Measurements from ENCODE around the gene LYPD6B. TPM values are rescaled to one million over a fixed set of nuclear protein-coding genes. Genes with fewer than 3 reads are reported as not detected.

The LYPD6B gene
- total RNA-seq, 4 donors from 2014 or later, result 0.49 to 0.54 TPM; not detected in 2

DNA sequence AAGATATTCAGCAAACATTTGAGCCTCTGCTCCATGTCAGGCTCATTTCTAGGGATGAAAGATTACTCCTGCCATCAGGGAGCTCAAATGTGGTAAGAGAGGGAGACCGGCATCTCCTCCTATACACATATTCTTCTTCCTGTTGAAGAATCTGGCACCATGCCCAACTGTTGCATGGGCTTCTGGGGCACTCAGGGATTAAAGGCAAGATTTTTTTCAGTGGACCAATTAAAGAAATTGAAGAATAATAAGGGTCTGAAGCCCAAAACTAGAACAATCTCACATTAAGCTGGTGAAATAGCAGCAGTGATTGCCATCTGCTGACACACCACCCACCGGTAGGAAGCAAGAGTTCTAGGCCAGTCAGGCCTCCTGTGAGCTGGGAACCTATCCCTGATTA lies 146.5 kb downstream of the LYPD6B start:
- Histone ChIP-seq H3K36me3 (no peaks in the 10 kb centered on the region), H3K27me3 (no peaks in the 10 kb centered on the region), H3K9me3 (no peaks in the 10 kb centered on the region), H3K4me1 (no peaks in the 10 kb centered on the region), H3K4me3 (no peak overlapping the region), H3K27ac (no peak overlapping the region)
- no peak for ATAC-seq
- 58% methylated on average over 2 of the region's 2 CpGs; no CpG with 5 or more reads in 1 of the 2 donors for WGBS, 2 donors (ENCODE audit: low coverage in 1 of 2)
- no peak for TF ChIP-seq POLR2AphosphoS5 (IDR thresholded peaks at IDR 0.05)
- TF ChIP-seq POLR2A (IDR thresholded peaks at IDR 0.05), result no peak
- no peak for TF ChIP-seq EP300 (IDR thresholded peaks at IDR 0.05)

DNA sequence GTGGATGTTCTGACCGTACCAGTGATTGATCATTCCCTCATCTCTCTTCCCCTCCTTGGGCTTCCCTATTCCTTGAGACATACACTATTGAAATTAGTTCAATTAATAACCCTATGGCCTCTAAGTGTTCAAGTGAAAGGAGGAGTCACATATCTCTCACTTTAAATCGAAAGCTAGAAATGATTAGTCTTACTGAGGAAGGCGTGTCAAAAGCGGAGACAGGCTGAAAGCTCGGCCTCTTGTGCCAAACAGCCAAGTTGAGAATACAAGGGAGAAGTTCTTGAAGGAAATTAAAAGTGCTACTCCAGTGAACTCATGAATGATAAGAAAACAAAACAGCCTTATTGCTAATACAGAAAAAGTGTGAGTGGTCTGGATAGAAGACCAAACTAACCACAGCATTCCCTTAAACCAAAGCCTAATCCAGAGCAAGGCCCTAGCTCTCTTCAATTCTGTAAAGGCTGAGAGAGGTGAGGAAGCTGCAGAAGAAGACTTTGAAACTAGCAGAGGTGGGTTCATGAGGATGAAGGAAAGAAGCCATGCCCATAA lies 147.5 kb downstream of the LYPD6B start:
- no peak for ATAC-seq
- TF ChIP-seq POLR2AphosphoS5 (IDR thresholded peaks at IDR 0.05) (no peak), POLR2A (IDR thresholded peaks at IDR 0.05) (no peak), EP300 (IDR thresholded peaks at IDR 0.05) (no peak)
- TF ChIP-seq, protein P1, sequence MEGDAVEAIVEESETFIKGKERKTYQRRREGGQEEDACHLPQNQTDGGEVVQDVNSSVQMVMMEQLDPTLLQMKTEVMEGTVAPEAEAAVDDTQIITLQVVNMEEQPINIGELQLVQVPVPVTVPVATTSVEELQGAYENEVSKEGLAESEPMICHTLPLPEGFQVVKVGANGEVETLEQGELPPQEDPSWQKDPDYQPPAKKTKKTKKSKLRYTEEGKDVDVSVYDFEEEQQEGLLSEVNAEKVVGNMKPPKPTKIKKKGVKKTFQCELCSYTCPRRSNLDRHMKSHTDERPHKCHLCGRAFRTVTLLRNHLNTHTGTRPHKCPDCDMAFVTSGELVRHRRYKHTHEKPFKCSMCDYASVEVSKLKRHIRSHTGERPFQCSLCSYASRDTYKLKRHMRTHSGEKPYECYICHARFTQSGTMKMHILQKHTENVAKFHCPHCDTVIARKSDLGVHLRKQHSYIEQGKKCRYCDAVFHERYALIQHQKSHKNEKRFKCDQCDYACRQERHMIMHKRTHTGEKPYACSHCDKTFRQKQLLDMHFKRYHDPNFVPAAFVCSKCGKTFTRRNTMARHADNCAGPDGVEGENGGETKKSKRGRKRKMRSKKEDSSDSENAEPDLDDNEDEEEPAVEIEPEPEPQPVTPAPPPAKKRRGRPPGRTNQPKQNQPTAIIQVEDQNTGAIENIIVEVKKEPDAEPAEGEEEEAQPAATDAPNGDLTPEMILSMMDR (IDR thresholded peaks at IDR 0.05), result no peak
- Histone ChIP-seq H3K4me3 (no peak overlapping the region), H3K36me3 (no peaks in the 10 kb centered on the region), H3K4me1 (no peaks in the 10 kb centered on the region), H3K9me3 (no peaks in the 10 kb centered on the region), H3K27ac (no peak overlapping the region), H3K27me3 (no peaks in the 10 kb centered on the region)
- WGBS, 2 donors (ENCODE audit: low coverage in 1 of 2), result 93 to 100% methylated on average over 2 to 3 of the region's 5 CpGs

DNA sequence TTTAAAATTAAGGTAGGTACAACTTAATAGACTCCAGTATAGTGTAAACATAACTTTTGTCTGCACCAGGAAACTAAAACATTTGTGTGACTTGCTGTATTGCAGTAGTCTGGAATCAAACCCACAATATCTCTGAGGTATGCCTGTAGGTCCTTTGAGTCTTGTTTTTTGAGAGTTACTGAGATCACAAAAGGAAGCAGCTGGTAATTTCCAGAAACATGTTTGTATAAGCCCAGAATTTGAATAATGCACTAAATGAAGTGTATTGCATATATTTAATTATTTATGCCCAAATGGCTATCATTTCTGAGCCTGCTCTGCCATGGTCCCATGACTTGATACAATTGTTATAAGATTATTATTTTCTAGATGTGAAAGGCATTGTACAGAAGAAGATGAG lies 148.6 kb downstream of the LYPD6B start:
- no peak for TF ChIP-seq POLR2AphosphoS5 (IDR thresholded peaks at IDR 0.05)
- TF ChIP-seq POLR2A (IDR thresholded peaks at IDR 0.05), result no peak
- TF ChIP-seq, protein P1 (IDR thresholded peaks at IDR 0.05), result no peak
- no peak for TF ChIP-seq EP300 (IDR thresholded peaks at IDR 0.05)
- Histone ChIP-seq H3K27me3 (no peaks in the 10 kb centered on the region), H3K27ac (no peak overlapping the region), H3K4me3 (no peak overlapping the region), H3K4me1 (no peaks in the 10 kb centered on the region), H3K9me3 (no peaks in the 10 kb centered on the region), H3K36me3 (no peaks in the 10 kb centered on the region)
- no peak for ATAC-seq

DNA sequence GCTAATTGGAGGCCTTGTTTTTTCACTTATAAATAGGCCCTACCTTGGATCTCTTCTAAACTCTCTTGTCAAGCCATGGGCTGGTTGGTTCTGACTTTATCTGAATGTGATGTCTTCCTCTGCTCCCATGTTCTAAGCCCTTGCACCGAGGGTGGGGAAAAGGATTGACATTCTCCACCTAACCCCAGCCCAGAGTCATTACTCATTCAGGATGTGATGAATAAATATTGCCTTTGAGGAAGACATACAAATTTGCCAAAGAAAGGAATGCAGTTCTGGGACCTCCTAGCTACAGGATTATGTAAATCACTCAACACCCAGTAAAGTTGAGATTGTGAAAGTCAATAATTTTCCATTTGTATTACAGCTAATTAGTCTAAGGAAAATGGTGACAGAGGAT lies 149.8 kb downstream of the LYPD6B start:
- TF ChIP-seq POLR2AphosphoS5 (IDR thresholded peaks at IDR 0.05), result no peak
- TF ChIP-seq, protein P1 (IDR thresholded peaks at IDR 0.05), result no peak
- no peak for TF ChIP-seq POLR2A (IDR thresholded peaks at IDR 0.05)
- no peak for TF ChIP-seq EP300 (IDR thresholded peaks at IDR 0.05)
- H3K9me3 ChIP-seq, result no peaks in the 10 kb centered on the region
- no peaks in the 10 kb centered on the region for H3K4me1 ChIP-seq
- 17 to 33% methylated on average over 1 of the region's 1 CpG for WGBS, 2 donors (ENCODE audit: low coverage in 1 of 2)
- no peak overlapping the region for H3K4me3 ChIP-seq
- H3K27ac ChIP-seq, result no peak overlapping the region
- ATAC-seq, result no peak
- H3K36me3 ChIP-seq, result no peaks in the 10 kb centered on the region
- no peaks in the 10 kb centered on the region for H3K27me3 ChIP-seq

DNA sequence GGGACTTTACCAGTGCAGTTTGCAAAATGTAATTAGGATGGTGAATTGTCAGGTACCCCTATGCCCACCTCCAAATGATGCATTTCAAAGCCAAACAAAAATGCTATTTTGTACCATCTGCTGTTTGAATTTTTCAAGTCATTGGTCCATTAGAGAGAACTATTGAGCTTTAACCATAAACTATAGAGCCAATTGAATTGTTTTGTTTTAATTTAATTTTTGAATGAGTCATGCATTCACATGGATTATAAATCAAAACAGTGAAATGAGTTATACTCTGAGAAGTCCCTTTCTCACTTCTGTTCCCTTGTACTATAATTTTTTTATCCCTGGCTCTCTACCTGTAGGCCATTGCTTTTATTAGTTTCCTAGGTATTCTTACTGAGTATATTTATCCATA lies 151.3 kb downstream of the LYPD6B start:
- H3K27ac ChIP-seq, result no peak overlapping the region
- no peaks in the 10 kb centered on the region for H3K4me1 ChIP-seq
- ATAC-seq, result no peak
- H3K36me3 ChIP-seq, result no peaks in the 10 kb centered on the region
- H3K4me3 ChIP-seq, result no peak overlapping the region
- H3K27me3 ChIP-seq, result no peaks in the 10 kb centered on the region
- no peak for TF ChIP-seq POLR2AphosphoS5 (IDR thresholded peaks at IDR 0.05)
- no peaks in the 10 kb centered on the region for H3K9me3 ChIP-seq

DNA sequence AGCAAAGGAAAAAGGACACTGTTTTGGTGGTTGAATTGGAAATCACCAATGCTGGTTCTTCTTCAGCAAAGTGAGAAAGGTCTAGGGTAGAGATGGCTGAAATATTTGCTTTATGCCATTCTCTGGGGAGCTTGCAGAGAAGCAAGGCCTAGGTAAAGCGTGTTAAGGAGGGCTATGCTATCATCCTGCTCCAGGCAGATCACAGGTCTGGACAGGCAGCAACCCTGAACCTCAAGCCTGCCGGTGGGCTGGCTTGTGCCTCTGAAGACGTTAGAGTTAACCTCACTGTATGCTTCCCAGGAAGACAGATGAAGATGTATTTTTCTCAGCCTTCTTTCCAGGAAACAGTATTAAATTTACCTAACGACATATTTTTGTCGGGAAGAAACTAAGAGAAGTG lies 153.4 kb downstream of the LYPD6B start:
- Histone ChIP-seq H3K27ac (no peak overlapping the region), H3K36me3 (no peaks in the 10 kb centered on the region), H3K4me3 (no peak overlapping the region), H3K4me1 (no peaks in the 10 kb centered on the region), H3K9me3 (no peaks in the 10 kb centered on the region), H3K27me3 (no peaks in the 10 kb centered on the region)
- WGBS, 2 donors (ENCODE audit: low coverage in 1 of 2), result 86 to 95% methylated on average over 4 to 5 of the region's 5 CpGs
- TF ChIP-seq EP300 (IDR thresholded peaks at IDR 0.05) (no peak), POLR2A (IDR thresholded peaks at IDR 0.05) (no peak), POLR2AphosphoS5 (IDR thresholded peaks at IDR 0.05) (no peak)
- TF ChIP-seq, protein P1 (IDR thresholded peaks at IDR 0.05), result no peak
- no peak for ATAC-seq

Measured in gastroesophageal sphincter (tissue), 4 donors.